A549 (cell line): ENCODE data around the gene DSG1. TPM values are rescaled to one million over a fixed set of nuclear protein-coding genes. Genes with fewer than 3 reads are reported as not detected.
A peak's percentile ranks its signal among the peaks of the same experiment; 100 is the strongest.

Source experiments
- ATAC-seq, 2 experiments: fragments of 200-7000 bp in 1 of 2; fragments of >200 bp in 1 of 2; cut with Nextera tagmentation in 1 of 2; cut with Tn5 transposase in 1 of 2; 3 replicates each; pipeline versions ENCODE4 v1.8.0 to v1.9.1; 2018 to 2020; ENCODE audit warnings: mild to moderate bottlenecking in 1 of 2, moderate library complexity in 1 of 2
- CTCF ChIA-PET: fragments of 300-600 bp; sonication (Branson Sonifier 250); formaldehyde crosslinking; extraction: SDS; loops from one replicate; lab custom pipeline; 2021; ENCODE audit warnings: antibody characterized with exemption, inconsistent platforms; lab: Yijun Ruan, JAX
- POLR2A ChIA-PET: fragments of 350-600 bp; formaldehyde crosslinking; extraction: SDS; loops from one replicate; lab custom pipeline; 2021; ENCODE audit warnings: antibody characterized with exemption, inconsistent platforms; lab: Yijun Ruan, JAX
- DNase-seq, 2 experiments: peaks; one replicate each; pipeline versions ENCODE4 v3.0.0 to v3.0.0-alpha.2; 2011 to 2016; ENCODE audit warnings: low read depth in 1 of 2, low spot score in 1 of 2
- FAIRE-seq: peaks from 2 replicates; lab custom pipeline; 2011; peaks lifted over from hg19 to GRCh38; lab: Jason Lieb, UNC
- H3K27ac ChIP-seq, 2 experiments: fragments of >200 bp; sonication (Bioruptor Twin); formaldehyde crosslinking; 3 replicates each; pipeline ENCODE4 v1.5.1; 2016 to 2017
- H3K4me1 ChIP-seq: fragments of >200 bp; sonication (Bioruptor Twin); formaldehyde crosslinking; 3 replicates; pipeline ENCODE4 v1.6.1; 2016
- H3K4me2 ChIP-seq: fragments of >200 bp; sonication (Bioruptor Twin); formaldehyde crosslinking; 3 replicates; pipeline ENCODE4 v1.6.1; 2016
- H3K4me3 ChIP-seq: fragments of >200 bp; sonication (Bioruptor Twin); formaldehyde crosslinking; 3 replicates; pipeline ENCODE4 v1.5.1; 2016
- H3K9me3 ChIP-seq: fragments of >200 bp; sonication (Bioruptor Twin); formaldehyde crosslinking; 3 replicates; pipeline ENCODE4 v1.6.1; 2016
- CEBPB ChIP-seq, 2 experiments: fragments of >200 bp in 1 of 2; sonication (Bioruptor Twin) in 1 of 2; formaldehyde crosslinking in 1 of 2; IDR thresholded peaks; 2 replicates each; pipeline ENCODE4 v1.6.1; 2012 to 2016
- CHD2 ChIP-seq: fragments of 150-350 bp; IDR thresholded peaks from 2 replicates; pipeline ENCODE4 v1.6.1; 2014; ENCODE audit warnings: low read length; ENCODE audit not compliant: partially characterized antibody
- CHD4 ChIP-seq: fragments of 200-600 bp; sonication (generic); IDR thresholded peaks from 2 replicates; pipeline ENCODE4 v1.6.1; 2016; ENCODE audit warnings: antibody characterized with exemption, mild to moderate bottlenecking, borderline replicate concordance
- EHMT2 ChIP-seq: fragments of 200-600 bp; sonication (generic); IDR thresholded peaks from 2 replicates; pipeline ENCODE4 v1.6.1; 2016; ENCODE audit warnings: antibody characterized with exemption, low read depth, mild to moderate bottlenecking, moderate library complexity
- FOXS1 ChIP-seq: fragments of 250-450 bp; sonication (Bioruptor Pico); IDR thresholded peaks from 2 replicates; pipeline ENCODE4 v1.5.0; 2020; ENCODE audit warnings: mild to moderate bottlenecking, moderate library complexity
- GATA3 ChIP-seq: IDR thresholded peaks from 2 replicates; pipeline ENCODE4 v1.6.1; 2012; ENCODE audit warnings: borderline replicate concordance
- HOXB13 ChIP-seq: fragments of 250-450 bp; sonication (Bioruptor Pico); IDR thresholded peaks from 2 replicates; pipeline ENCODE4 v1.5.0; 2020; ENCODE audit warnings: low read depth, mild to moderate bottlenecking, moderate library complexity
- JUN ChIP-seq, 2 experiments: fragments of >200 bp; sonication (Bioruptor Twin); formaldehyde crosslinking; IDR thresholded peaks; 2 replicates in 1 of 2; 3 replicates in 1 of 2; pipeline ENCODE4 v1.6.1; 2016 to 2017
- MAFK ChIP-seq: fragments of 450-650 bp; IDR thresholded peaks from 2 replicates; pipeline ENCODE4 v1.6.1; 2014; ENCODE audit not compliant: partially characterized antibody
- MAZ ChIP-seq: fragments of 150-350 bp; IDR thresholded peaks from 2 replicates; pipeline ENCODE4 v1.6.1; 2014; ENCODE audit warnings: antibody characterized with exemption, low read depth, low read length, borderline replicate concordance
- NR3C1 ChIP-seq: fragments of >200 bp; sonication (Bioruptor Twin); formaldehyde crosslinking; IDR thresholded peaks from 3 replicates; pipeline ENCODE4 v1.6.1; 2017
- POLR2AphosphoS2 ChIP-seq: conservative IDR thresholded peaks from 2 replicates; pipeline ENCODE4 v1.6.1; 2012; ENCODE audit warnings: low read length, improper control_type of control experiment, inconsistent platforms
- RCOR1 ChIP-seq: fragments of 150-350 bp; IDR thresholded peaks from 2 replicates; pipeline ENCODE4 v1.6.1; 2014; ENCODE audit warnings: antibody characterized with exemption, low read length, low read depth
- WGBS: methylation state at CpG from one replicate; pipeline ENCODE4 v1.1.6; 2017; ENCODE audit errors: missing lambda C conversion rate; 5-methylcytosine and 5-hydroxymethylcytosine counted together
- polyA plus RNA-seq, 4 experiments: library from polyadenylated mRNA; depleted of rRNA in 3 of 4; stranded (reverse); fragments of >200 nt; fragmentation: RNase III in 1 of 4; extraction: RNeasy Plus Mini Kit Qiagen cat#74134 plus additional on column Dnase treatment in 1 of 4; gene quantifications; 2 replicates in 3 of 4; 3 replicates in 1 of 4; pipeline ENCODE4 v1.2.3, GENCODE V29; 2011 to 2017
- TF ChIP-seq, protein P1 (sequence below): fragments of >200 bp; sonication (Bioruptor Twin); formaldehyde crosslinking; IDR thresholded peaks from 3 replicates; pipeline ENCODE4 v1.6.1; 2016

Gene DSG1
- polyA plus RNA-seq, 2 of the 4 experiments (the other 2 are of a cell fraction), result not detected

DNA sequence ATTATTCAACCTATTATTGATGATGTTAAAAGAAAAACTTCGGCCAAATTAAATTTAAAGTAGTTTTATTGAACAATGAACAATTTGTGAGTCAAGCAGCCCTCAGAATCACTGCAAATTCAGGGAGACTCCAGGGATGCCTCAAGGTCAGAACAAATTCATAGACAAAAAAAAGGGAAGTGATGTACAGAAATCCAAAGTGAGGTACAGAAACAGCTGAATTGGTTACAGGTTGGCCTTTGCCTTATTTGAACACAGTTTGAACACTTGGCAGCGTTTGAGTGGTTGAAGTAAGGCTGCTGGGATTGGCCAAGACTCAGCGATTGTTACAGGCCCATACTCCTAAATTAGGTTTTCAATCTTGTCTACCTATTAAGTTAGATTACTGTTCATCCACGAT, 47.4 kb upstream of the DSG1 start:
- ChIA-PET POLR2A (no interaction called here), CTCF (no interaction called here)
- Histone ChIP-seq H3K27ac (no peak overlapping the region), H3K4me1 (peaks cover 27% of the 10 kb centered on the region), H3K9me3 (no peaks in the 10 kb centered on the region), H3K4me3 (no peak overlapping the region), H3K4me2 (no peak overlapping the region)
- TF ChIP-seq RCOR1, result no peak
- TF ChIP-seq FOXS1 (CRISPR knock-in tag), result no peak
- TF ChIP-seq CHD2, result no peak
- DNase-seq (no peak), FAIRE-seq (no peak), ATAC-seq (no peak)
- WGBS, result 91% methylated on average over 4 of the region's 4 CpGs

DNA sequence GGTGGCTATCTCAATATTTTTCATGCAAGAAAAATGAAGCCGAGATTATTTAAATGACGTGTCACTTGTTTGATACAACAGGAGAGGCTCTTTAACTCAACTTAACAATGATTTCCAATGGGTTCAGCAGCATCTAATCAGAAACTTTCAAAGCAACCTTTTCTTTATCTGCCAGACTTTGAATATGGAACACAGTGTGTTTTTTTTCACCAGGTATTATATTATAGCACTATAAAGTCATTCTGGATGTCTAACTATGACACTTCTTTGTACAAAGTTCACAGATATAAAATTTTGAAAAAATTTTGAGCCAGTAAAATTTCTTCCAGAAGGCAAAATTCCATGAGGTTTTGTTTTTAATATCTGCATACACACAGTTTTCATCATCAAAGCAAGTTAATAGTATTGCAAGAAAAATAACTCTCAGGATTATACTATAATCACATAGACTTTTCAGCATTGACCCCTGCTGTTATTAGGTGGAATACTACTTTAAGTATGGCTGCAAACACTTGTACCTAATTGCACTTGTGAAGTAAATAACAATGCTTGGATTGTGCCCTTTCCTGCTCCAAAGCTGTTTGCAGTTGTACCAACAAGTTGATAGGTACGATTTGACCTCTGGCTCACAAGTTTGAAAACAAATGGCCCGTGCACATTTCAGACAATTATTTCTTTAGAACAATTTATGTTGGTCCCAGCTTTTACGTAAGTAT, 44.0 kb upstream of the DSG1 start:
- POLR2A ChIA-PET, result no interaction called here
- Histone ChIP-seq H3K9me3 (no peaks in the 10 kb centered on the region), H3K4me1 (peaks cover 34% of the 10 kb centered on the region)
- no peak for ATAC-seq
- no peak for TF ChIP-seq CHD4
- no peak for TF ChIP-seq POLR2AphosphoS2
- no peak for TF ChIP-seq CEBPB (IDR thresholded peaks at IDR 0.05)
- TF ChIP-seq, all 56 proteins: peak for 0
- Histone ChIP-seq H3K27ac (no peak overlapping the region), H3K4me3 (no peak overlapping the region), H3K4me2 (peak overlapping the region; percentile 64)
- CTCF ChIA-PET, result no interaction called here
- peak in 1 of 2 experiments; percentile 20 for DNase-seq
- FAIRE-seq, result no peak
- 44% methylated on average over 5 of the region's 5 CpGs for WGBS

DNA sequence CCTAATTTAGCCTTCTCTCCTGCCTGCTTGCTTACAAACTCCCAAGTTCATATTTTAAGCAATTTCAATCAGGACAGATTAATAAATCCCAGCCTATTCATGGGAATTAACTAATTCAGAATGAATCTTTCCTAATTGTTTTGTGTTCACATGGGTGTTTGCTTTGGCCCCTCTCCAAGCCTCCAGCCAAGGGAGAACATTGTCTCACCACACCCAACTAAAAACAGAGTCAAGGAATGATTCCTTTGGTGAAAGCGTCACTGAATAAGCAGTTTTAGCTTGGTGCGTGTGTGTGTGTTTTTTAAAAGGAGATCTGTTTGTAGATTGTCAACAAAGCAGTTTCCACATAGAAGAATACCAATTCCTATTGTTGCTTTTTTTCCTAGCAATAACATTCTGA, 43.0 kb upstream of the DSG1 start:
- peak overlapping the region; percentile 64 for H3K4me2 ChIP-seq
- FAIRE-seq (no peak), ATAC-seq (peak in 1 of 2 experiments; percentile 61; a peak in 2 of 6 replicates), DNase-seq (peak; percentile 4 to 69)
- no peak overlapping the region for H3K4me3 ChIP-seq
- TF ChIP-seq EHMT2 (no peak), NR3C1 (no peak), GATA3 (peak; percentile 34; the same call in 1 of the 2 replicates), JUN (IDR thresholded peaks at IDR 0.05) (no peak), MAFK (peak; percentile 60)
- ChIA-PET POLR2A (no interaction called here), CTCF (no interaction called here)
- H3K9me3 ChIP-seq, result no peaks in the 10 kb centered on the region
- 2% methylated on average over 2 of the region's 2 CpGs for WGBS
- peaks cover 27% of the 10 kb centered on the region for H3K4me1 ChIP-seq
- H3K27ac ChIP-seq, result no peak overlapping the region; a peak in 1 of 6 replicates

DNA sequence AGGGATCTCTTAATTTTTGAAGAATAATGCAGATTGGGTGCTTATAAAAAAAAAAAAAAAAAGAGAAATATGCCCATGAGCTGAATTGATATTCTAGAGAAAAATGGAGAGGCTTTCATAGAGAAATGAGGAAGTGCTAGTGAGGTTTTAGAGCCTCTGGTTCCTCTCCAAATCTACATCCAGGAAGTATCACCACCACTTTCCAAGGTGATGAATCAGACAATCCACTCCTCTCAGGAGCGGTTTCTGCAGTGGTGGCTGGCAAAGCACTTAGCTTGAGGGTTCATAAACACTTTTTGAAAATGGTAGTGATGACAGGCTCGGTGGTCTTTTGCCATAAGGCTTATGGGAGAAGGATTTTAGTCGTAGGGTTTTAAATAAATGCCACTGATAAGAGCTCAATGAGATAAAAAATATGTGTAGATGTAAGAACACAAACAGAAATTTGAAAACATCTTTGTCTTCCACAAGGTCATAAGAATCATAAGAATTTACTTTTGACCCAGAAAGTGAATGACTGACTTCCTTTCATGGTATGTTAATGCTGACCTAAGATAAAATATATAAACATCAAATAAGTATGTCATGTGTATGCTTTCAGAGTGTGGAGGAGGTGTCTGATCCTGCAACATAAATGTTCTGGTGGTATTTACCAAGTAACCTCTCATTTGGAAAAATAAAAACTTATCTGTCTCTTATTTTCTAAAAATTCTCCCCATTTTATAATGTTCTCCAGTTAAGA, 42.1 kb upstream of the DSG1 start:
- H3K4me3 ChIP-seq, result no peak overlapping the region
- CTCF ChIA-PET, result no interaction called here
- peak overlapping the region; percentile 12 to 43; a peak in 3 of 6 replicates for H3K27ac ChIP-seq
- peak; percentile 38 for TF ChIP-seq MAFK
- TF ChIP-seq, protein P1, sequence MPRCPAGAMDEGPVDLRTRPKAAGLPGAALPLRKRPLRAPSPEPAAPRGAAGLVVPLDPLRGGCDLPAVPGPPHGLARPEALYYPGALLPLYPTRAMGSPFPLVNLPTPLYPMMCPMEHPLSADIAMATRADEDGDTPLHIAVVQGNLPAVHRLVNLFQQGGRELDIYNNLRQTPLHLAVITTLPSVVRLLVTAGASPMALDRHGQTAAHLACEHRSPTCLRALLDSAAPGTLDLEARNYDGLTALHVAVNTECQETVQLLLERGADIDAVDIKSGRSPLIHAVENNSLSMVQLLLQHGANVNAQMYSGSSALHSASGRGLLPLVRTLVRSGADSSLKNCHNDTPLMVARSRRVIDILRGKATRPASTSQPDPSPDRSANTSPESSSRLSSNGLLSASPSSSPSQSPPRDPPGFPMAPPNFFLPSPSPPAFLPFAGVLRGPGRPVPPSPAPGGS, result no peak
- POLR2A ChIA-PET, result no interaction called here
- peak overlapping the region; percentile 64 for H3K4me2 ChIP-seq
- FAIRE-seq (no peak), ATAC-seq (peak in 1 of 2 experiments; percentile 58; a peak in 2 of 6 replicates), DNase-seq (peak; percentile 15 to 35)
- 5% methylated on average over 3 of the region's 3 CpGs for WGBS
- peaks cover 27% of the 10 kb centered on the region for H3K4me1 ChIP-seq
- H3K9me3 ChIP-seq, result no peaks in the 10 kb centered on the region

DNA sequence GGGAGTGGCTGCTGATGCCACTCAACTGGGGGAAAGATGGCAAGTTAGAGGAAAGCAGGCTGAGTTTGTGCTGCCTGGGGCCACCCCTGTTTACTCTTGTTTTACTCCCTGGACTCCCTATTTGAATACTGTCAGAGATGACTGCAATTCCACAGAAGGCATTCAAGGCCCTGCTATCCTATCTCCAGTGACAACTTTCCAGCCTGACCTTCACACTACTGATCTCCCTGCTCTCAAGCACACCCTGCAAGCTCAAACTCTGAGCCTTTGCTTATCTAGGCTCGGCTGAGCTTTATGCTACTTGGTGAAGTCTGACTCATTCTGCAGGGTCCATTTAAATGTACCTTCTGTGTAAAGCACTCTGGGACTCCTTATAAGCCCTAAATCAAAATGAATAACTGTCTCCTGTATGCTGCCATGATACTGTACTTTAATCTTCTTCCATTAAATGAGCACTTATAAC, 39.3 kb upstream of the DSG1 start:
- H3K4me2 ChIP-seq, result no peak overlapping the region
- WGBS, result 50% methylated on average over 1 of the region's 1 CpG
- no peak overlapping the region for H3K4me3 ChIP-seq
- TF ChIP-seq HOXB13 (CRISPR knock-in tag) (no peak), MAZ (no peak)
- CTCF ChIA-PET, result interaction anchor here (0.7 kb wide), 1 partner anchor 14 kb away, joined by 3 read pairs; no protein-coding TSS in a partner anchor
- no peak overlapping the region for H3K27ac ChIP-seq
- DNase-seq (no peak), FAIRE-seq (no peak), ATAC-seq (no peak)
- POLR2A ChIA-PET, result no interaction called here
- H3K4me1 ChIP-seq, result peaks cover 27% of the 10 kb centered on the region
- no peaks in the 10 kb centered on the region for H3K9me3 ChIP-seq
